Activated T-helper 1 cell treated with Interleukin-2 at 50 U/mL for 16 hours (primary cell): ENCODE measurements around the gene CD226.
A peak's percentile ranks its signal among the peaks of the same experiment; 100 is the strongest.
"Not testable (repeated sequence)": the region's sequence is repeated elsewhere in the genome, so short reads cannot be mapped to it uniquely, and the experiment has no call there.

Experiments
- DNase-seq: peaks from one replicate; pipeline ENCODE4 v3.0.0-alpha.2; 2020; ENCODE audit warnings: low read depth

Gene CD226

GRCh38 chr18:69956665-69957620 is 9.3 kb upstream of the CD226 start:
- no peak for DNase-seq

GRCh38 chr18:69956057-69956456 is 8.4 kb upstream of the CD226 start:
- no peak for DNase-seq

GRCh38 chr18:69954719-69955480 is 7.2 kb upstream of the CD226 start:
- no peak for DNase-seq

GRCh38 chr18:69953191-69953590 is 5.5 kb upstream of the CD226 start:
- no peak for DNase-seq

GRCh38 chr18:69951182-69951581 is 3.5 kb upstream of the CD226 start:
- no peak for DNase-seq

- DNase-seq: no peak
Measured at GRCh38 chr18:69949538-69949936, 1.9 kb upstream of the CD226 start.

- no peak for DNase-seq
Measured at GRCh38 chr18:69948919-69949537, 1.4 kb upstream of the CD226 start.

GRCh38 chr18:69948256-69948655 is 583 bp upstream of the CD226 start:
- DNase-seq: no peak

- no peak for DNase-seq
Measured at GRCh38 chr18:69946608-69947155, 991 bp downstream of the CD226 start.

GRCh38 chr18:69945220-69946114 is 2.2 kb downstream of the CD226 start:
- DNase-seq: no peak

GRCh38 chr18:69944436-69944835 is 3.2 kb downstream of the CD226 start:
- no peak for DNase-seq

GRCh38 chr18:69943021-69943420 is 4.7 kb downstream of the CD226 start:
- no peak for DNase-seq

- no peak for DNase-seq
Measured at GRCh38 chr18:69941183-69941582, 6.5 kb downstream of the CD226 start.

GRCh38 chr18:69939812-69940211 is 7.9 kb downstream of the CD226 start:
- not testable (repeated sequence) for DNase-seq

GRCh38 chr18:69936191-69936558 is 11.5 kb downstream of the CD226 start:
- DNase-seq: no peak

- DNase-seq: peak; percentile 73
Measured at GRCh38 chr18:69935319-69936190, 12.1 kb downstream of the CD226 start.

GRCh38 chr18:69934601-69935265 is 12.9 kb downstream of the CD226 start:
- DNase-seq: no peak

GRCh38 chr18:69929041-69929774 is 18.5 kb downstream of the CD226 start:
- no peak for DNase-seq

GRCh38 chr18:69916412-69916811 is 31.3 kb downstream of the CD226 start:
- no peak for DNase-seq
